ENCODE measurements around the gene GTF3C5.
"Not testable (repeated sequence)": the region's sequence is repeated elsewhere in the genome, so short reads cannot be mapped to it uniquely, and the experiment has no call there.

GTF3C5 gene

DNA sequence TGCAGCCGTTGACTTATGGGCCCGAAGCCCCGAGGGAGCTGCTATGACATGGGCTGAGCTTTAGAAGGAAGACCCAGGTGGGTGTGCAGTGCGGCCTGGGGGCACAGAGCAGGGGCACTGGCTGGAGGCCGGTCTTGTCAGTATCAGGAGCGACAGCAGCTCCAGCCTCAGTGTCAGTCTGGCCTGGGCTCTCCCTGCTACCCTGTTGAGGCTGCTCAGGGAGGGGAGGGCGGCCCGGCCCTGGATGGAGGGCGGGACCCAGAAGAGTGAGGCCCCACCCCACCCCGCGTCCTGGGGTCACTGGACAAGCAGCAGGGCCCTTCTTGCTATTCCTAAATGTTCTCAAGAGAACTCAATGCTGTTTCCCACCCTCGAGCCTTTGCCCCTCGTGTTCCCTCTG, 34.3 kb upstream of the GTF3C5 start:
- DNase-seq, result no peak

- no peak for DNase-seq
These were observed 33.2 kb upstream of the GTF3C5 start for GRCh38 chr9:132997591-132997990.

- not testable (repeated sequence) for DNase-seq
These were observed 32.6 kb upstream of the GTF3C5 start for GRCh38 chr9:132998221-132998620.

DNA sequence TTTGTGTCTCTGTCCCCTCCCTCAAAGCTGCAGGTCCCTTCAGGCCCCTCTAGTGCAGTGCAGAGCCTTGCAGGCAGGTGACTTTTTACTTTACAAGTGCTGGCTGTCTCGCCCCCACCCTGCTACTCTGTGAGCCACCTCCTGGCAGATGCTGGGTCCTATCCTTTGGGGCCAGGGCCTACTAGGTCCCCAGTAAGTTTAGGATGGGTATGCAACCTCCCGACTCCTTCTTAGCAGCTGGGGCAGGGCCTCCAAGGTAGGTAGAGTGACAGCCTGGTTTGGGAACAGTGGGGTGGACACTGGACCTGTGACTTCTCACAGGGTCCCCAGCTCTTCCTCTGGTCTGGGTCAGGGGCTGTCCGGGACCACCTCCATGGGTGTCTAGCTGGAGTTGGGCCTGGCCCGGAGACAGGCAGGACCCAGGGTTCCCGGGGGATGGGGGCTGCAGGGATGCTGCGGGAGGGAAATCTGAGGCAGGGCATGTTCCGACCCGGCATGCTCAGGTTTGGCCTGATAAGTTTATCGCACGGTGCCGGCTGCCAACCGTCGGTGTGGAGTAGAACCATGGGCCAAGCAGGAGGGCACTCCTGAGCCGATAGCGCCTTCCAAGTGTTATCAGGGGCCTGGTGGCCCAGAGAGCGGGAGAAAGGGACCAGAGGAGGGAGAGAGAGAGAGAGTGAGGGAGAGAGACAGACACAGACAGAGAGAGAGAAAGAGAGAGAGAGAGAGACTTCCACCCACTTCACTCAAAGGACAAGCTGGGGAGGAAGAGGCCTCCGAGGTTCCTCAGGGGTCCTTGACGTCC, 31.8 kb upstream of the GTF3C5 start:
- no peak for DNase-seq

DNA sequence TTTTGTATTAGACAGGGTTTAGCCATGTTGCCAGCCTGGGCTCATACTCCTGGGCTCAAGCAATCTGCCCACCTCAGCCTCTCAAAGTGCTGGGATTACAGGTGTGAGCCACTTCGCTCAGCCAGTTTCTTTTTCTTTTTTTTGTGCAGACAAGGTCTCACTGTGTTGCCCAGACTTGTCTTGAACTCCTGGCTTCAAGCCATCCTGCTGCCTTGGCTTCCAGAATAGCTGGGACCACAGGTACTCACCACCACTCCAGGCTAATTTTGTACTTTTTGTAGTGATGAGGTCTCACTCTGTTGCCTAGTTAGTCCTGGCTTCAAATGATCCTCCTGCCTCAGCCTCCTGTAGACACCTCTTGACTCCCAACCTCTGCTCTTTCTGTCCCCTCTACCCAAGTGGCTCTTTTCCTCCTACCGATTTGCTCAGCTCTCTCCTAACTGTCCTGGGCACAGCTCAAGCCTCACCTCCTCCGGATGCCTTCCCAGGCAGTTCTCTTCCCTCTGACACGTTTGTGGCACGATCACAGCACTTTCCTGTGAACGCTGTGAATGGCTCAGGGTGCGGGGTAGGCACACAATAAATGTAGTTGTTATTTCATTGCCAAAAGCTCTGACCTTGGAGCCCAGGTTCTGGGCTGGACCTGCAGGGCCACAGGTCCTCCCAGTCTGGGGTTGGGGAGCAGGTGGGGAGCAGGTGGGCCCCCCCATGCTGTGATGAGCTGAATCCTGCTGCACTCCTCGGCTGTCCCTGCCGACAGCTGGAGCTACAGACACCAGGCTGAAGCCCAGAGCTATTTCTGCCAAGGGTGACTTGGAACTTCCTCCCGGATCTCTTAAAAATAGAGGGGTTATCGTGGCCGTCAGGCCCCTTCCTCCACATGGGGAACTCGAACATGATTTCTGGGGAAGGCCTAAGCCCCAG, 28.4 kb upstream of the GTF3C5 start:
- no peak for DNase-seq

GRCh38 chr9:133003071-133003461, 27.7 kb upstream of the GTF3C5 start:
- no peak for DNase-seq

DNA sequence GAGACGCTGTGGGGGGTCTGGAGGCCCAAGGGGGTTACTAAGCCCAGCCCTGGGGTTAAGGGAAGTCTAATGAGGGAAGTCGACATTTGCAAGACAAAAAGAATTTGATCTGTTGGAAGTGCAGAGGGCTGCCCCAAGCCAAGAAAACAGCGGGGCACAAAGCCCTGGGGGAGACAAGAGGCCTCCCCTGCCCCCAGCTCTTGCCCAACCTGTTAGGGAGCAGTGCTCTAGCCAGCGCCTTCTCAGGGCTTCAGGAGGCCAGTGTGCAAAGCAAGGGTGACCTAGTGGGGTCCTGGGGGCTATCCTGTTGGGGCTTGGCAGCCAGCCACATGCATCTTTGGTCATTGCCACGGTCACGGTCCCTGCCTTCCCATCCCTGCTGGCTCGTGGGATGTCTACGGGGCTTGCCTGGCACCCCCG, 27.1 kb upstream of the GTF3C5 start:
- DNase-seq, result no peak

DNA sequence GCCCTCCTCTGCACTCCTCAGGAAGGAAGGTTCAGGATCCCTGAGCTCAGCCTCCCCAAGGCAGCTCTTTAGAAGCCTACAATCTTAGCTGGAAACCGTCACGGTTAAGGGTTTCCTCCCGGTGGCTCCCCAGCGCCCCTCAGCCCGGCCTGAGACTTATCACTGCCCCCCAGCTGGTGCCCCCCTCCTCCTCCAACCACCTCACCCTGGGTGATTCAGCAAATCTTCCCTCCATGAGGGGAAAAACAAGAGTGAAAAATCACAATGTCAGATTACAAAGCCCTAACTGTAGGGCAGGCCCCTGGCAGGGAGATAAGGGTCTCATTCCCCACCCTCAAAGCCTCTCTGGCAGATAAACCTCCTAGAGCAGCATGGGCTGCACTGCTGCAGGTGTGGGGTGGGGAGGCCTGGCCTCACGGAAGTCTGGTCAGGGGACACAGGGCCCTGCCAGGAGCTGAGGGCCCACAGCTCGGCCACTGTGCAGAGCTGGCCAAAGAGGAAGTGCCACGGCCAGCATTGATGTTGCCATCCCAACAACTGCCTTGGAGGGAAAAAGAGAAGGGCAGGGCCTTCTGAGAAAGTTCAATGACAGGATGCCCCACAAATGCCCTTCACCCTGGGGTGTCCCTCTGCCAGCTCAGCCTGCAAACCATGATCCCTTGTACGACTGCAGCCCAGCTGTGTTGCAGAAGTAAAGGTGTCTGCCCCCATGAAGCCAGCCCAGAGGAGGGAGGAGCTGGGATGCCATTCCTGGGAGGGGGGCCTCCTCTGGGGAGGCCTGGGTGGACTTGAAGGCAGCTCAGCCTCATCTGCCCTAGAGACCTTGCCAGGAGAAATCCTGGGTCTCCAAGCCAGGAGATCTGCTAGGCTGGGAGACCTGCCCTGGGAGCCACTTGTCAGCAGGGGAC, 26.5 kb upstream of the GTF3C5 start:
- no peak for DNase-seq

- no peak for DNase-seq
These were observed 25.6 kb upstream of the GTF3C5 start for GRCh38 chr9:133004999-133005760.

- DNase-seq, result no peak
These were observed 24.8 kb upstream of the GTF3C5 start for GRCh38 chr9:133005957-133006356.

DNA sequence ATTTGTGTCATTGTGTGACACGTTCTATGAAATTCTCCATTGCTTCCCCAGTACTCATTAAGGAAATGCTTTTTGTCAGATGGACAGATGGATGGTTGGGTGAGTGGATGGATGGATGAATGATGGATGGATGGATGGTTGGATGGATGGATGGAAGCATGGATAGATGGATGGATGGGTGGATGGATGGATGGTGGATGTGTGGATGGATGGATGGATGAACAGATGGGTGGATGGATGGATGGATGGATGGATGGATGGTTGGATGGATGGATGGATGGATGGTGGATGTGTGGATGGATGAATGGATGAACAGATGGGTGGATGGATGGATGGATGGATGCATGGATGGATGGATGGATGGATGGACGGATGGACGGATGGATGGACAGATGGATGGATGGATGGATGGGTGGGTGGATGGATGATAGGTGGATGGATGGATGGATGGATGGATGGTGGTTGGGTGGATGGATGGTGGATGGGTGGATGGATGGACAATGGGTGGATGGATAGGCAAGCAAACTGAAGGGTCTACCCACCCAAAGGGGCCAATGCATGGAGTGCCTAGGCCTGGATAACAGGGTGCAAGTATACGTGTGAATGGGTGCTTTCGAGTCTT, 24.0 kb upstream of the GTF3C5 start:
- no peak for DNase-seq

GRCh38 chr9:133008406-133008805, 22.4 kb upstream of the GTF3C5 start:
- no peak for DNase-seq

DNA sequence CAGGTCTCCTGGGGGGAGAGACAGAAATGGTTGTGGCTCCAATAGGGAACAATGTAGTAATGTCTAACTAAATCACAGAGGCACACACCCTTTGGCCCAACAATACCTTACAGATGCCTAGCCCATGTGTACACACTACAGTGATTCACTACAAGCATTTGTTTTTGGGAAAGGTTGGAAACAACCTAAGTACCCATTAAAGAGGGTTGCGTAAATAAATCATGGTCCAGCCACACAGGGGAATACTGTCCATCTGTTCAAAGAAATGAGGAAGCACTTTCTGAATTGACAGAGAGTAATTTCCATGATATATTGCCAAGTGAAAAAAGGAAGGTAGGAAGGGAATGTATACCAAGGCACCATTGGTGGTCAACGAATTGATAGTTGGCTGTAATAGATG, 22.0 kb upstream of the GTF3C5 start:
- no peak for DNase-seq

DNA sequence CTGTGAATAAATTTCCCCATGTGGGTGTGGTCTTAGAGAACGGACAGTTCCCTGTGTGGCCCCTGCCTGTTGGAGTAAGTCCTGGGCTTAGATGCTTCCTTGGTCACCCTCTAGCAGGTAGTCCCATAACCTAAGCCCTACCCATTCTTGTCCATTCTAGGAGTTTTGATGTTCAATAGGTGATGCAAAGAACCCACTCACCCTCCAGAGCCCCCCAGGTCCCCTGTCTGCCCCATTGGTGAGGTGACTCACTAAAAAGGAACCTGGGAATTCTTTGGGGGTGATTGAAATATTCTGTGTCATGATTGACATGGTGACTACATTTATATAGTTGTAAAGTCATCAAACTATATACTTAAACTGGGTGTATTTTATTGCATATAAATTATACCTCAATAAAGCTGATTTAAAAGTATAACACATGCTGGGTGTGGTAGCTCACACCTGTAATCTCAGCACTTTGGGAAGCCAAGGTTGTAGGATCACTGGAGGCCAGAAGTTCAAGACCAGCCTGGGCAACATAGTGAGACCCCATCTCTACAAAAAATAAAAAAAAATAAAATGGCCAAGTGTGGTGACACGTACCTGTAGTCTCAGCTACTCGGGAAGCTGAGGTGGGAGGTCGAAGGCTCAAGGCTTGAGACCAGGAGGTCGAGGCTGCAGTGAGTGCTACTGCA, 20.8 kb upstream of the GTF3C5 start:
- no peak for DNase-seq

DNA sequence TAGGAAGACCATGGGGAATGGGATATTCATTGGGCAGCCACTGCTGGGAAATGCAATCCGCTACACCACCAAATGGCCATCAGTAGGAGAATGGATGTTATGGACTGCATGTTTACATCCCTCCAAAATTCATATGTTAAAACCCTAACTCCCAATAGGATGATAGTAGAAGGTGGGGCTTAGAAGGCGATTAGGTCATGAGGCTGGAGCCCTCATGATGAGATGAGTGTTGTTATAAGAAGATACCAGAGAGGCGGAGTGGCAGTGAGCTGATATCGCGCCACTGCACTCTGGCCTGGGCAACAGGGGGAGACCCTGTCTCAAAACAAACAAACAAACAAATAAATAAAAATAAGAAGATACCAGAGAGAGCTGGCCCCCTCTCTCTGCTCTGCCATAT, 16.1 kb upstream of the GTF3C5 start:
- DNase-seq, result no peak

- peak; percentile 53 for DNase-seq
These were observed 7.5 kb upstream of the GTF3C5 start for GRCh38 chr9:133023117-133023890.

GRCh38 chr9:133026426-133026825, 4.4 kb upstream of the GTF3C5 start:
- no peak for DNase-seq

- DNase-seq, result no peak
These were observed 3.7 kb upstream of the GTF3C5 start for GRCh38 chr9:133027134-133027533.

GRCh38 chr9:133028221-133028620, 2.6 kb upstream of the GTF3C5 start:
- DNase-seq, result no peak

GRCh38 chr9:133029994-133030316, 842 bp upstream of the GTF3C5 start:
- DNase-seq, result no peak

GRCh38 chr9:133031130-133031422, 279 bp downstream of the GTF3C5 start:
- no peak for DNase-seq
